Measurements from ENCODE around the gene SLC2A13.
A peak's percentile ranks its signal among the peaks of the same experiment; 100 is the strongest.

Gene SLC2A13

GRCh38 chr12:39779768-39780340 lies 326.0 kb downstream of the SLC2A13 start:
- H3K4me3 ChIP-seq (ENCODE audit: control insufficient read depth, low read depth, low read length), result no peak overlapping the region
- TF ChIP-seq CTCF (conservative IDR thresholded peaks at IDR 0.05; ENCODE audit: control insufficient read depth, insufficient read depth, low read depth, low read length), result no peak
- DNase-seq (ENCODE audit: low read depth), result no peak

GRCh38 chr12:39777465-39777864 lies 328.4 kb downstream of the SLC2A13 start:
- TF ChIP-seq CTCF (conservative IDR thresholded peaks at IDR 0.05; ENCODE audit: control insufficient read depth, insufficient read depth, low read depth, low read length), result no peak
- no peak overlapping the region for H3K4me3 ChIP-seq (ENCODE audit: control insufficient read depth, low read depth, low read length)
- no peak for DNase-seq (ENCODE audit: low read depth)

GRCh38 chr12:39773266-39773665 lies 332.6 kb downstream of the SLC2A13 start:
- no peak for DNase-seq (ENCODE audit: low read depth)
- no peak overlapping the region for H3K4me3 ChIP-seq (ENCODE audit: control insufficient read depth, low read depth, low read length)
- no peak for TF ChIP-seq CTCF (conservative IDR thresholded peaks at IDR 0.05; ENCODE audit: control insufficient read depth, insufficient read depth, low read depth, low read length)

GRCh38 chr12:39772821-39773259 lies 333.0 kb downstream of the SLC2A13 start:
- DNase-seq (ENCODE audit: low read depth), result peak; percentile 21
- TF ChIP-seq CTCF (conservative IDR thresholded peaks at IDR 0.05; ENCODE audit: control insufficient read depth, insufficient read depth, low read depth, low read length), result no peak
- no peak overlapping the region for H3K4me3 ChIP-seq (ENCODE audit: control insufficient read depth, low read depth, low read length)

GRCh38 chr12:39771456-39771855 lies 334.4 kb downstream of the SLC2A13 start:
- no peak for DNase-seq (ENCODE audit: low read depth)
- H3K4me3 ChIP-seq (ENCODE audit: control insufficient read depth, low read depth, low read length), result no peak overlapping the region
- TF ChIP-seq CTCF (conservative IDR thresholded peaks at IDR 0.05; ENCODE audit: control insufficient read depth, insufficient read depth, low read depth, low read length), result no peak

GRCh38 chr12:39764944-39765560 lies 340.8 kb downstream of the SLC2A13 start:
- DNase-seq (ENCODE audit: low read depth), result peak; percentile 61
- no peak overlapping the region for H3K4me3 ChIP-seq (ENCODE audit: control insufficient read depth, low read depth, low read length)
- peak; percentile 90 for TF ChIP-seq CTCF (conservative IDR thresholded peaks at IDR 0.05; ENCODE audit: control insufficient read depth, insufficient read depth, low read depth, low read length)

GRCh38 chr12:39763890-39764169 lies 342.1 kb downstream of the SLC2A13 start:
- TF ChIP-seq CTCF (conservative IDR thresholded peaks at IDR 0.05; ENCODE audit: control insufficient read depth, insufficient read depth, low read depth, low read length), result no peak
- no peak for DNase-seq (ENCODE audit: low read depth)

More at GRCh38 chr12:39763890-39764169, 342.1 kb downstream of the SLC2A13 start:
- no peak overlapping the region for H3K4me3 ChIP-seq (ENCODE audit: control insufficient read depth, low read depth, low read length)

All from fibroblast of mammary gland (primary cell).